ENCODE data around the gene EREG. TPM values are rescaled to one million over a fixed set of nuclear protein-coding genes. Genes with fewer than 3 reads are reported as not detected.

EREG gene
- total RNA-seq, 1 donor from 2014 or later, result 3.1 TPM

- DNase-seq (ENCODE audit: low read depth), result no peak
- H3K4me3 ChIP-seq (ENCODE audit: low read depth, low read length), result no peak overlapping the region
- no peak for TF ChIP-seq CTCF (conservative IDR thresholded peaks at IDR 0.05; ENCODE audit: low read depth, low read length)
These were observed 13.6 kb downstream of the EREG start for GRCh38 chr4:74378573-74378972.

- TF ChIP-seq CTCF (conservative IDR thresholded peaks at IDR 0.05; ENCODE audit: low read depth, low read length), result no peak
- H3K4me3 ChIP-seq (ENCODE audit: low read depth, low read length), result no peak overlapping the region
- DNase-seq (ENCODE audit: low read depth), result no peak
These were observed 15.0 kb downstream of the EREG start for GRCh38 chr4:74379912-74380311.

- no peak for TF ChIP-seq CTCF (conservative IDR thresholded peaks at IDR 0.05; ENCODE audit: low read depth, low read length)
- H3K4me3 ChIP-seq (ENCODE audit: low read depth, low read length), result no peak overlapping the region
- no peak for DNase-seq (ENCODE audit: low read depth)
These were observed 20.4 kb downstream of the EREG start for GRCh38 chr4:74385386-74385785.

GRCh38 chr4:74386159-74386558 is 21.2 kb downstream of the EREG start:
- H3K4me3 ChIP-seq (ENCODE audit: low read depth, low read length), result no peak overlapping the region
- no peak for DNase-seq (ENCODE audit: low read depth)
- TF ChIP-seq CTCF (conservative IDR thresholded peaks at IDR 0.05; ENCODE audit: low read depth, low read length), result no peak

- no peak for DNase-seq (ENCODE audit: low read depth)
- H3K4me3 ChIP-seq (ENCODE audit: low read depth, low read length), result no peak overlapping the region
- no peak for TF ChIP-seq CTCF (conservative IDR thresholded peaks at IDR 0.05; ENCODE audit: low read depth, low read length)
These were observed 22.8 kb downstream of the EREG start for GRCh38 chr4:74387790-74388189.

- H3K4me3 ChIP-seq (ENCODE audit: low read depth, low read length), result no peak overlapping the region
- DNase-seq (ENCODE audit: low read depth), result no peak
- no peak for TF ChIP-seq CTCF (conservative IDR thresholded peaks at IDR 0.05; ENCODE audit: low read depth, low read length)
These were observed 24.5 kb downstream of the EREG start for GRCh38 chr4:74389494-74389893.

GRCh38 chr4:74390677-74391076 is 25.7 kb downstream of the EREG start:
- DNase-seq (ENCODE audit: low read depth), result no peak
- no peak overlapping the region for H3K4me3 ChIP-seq (ENCODE audit: low read depth, low read length)
- no peak for TF ChIP-seq CTCF (conservative IDR thresholded peaks at IDR 0.05; ENCODE audit: low read depth, low read length)
